Body of pancreas (tissue), 4 donors: ENCODE data around the gene MSI2.

Experiments
- CTCF ChIP-seq, 7 experiments: fragments of 450-650 bp in 4 of 7; fragments of 200-600 bp in 3 of 7; sonication (generic) in 3 of 7; IDR thresholded peaks; one replicate each; pipeline ENCODE4 v1.5.1; 2016 to 2019; ENCODE audit warnings: antibody characterized with exemption in 7 of 7
- POLR2A ChIP-seq, 3 donors: fragments of 450-650 bp; IDR thresholded peaks; one replicate each; pipeline ENCODE4 v1.6.1; 2016; ENCODE audit warnings: antibody characterized with exemption in 3 of 3, mild to moderate bottlenecking in 2 of 3

GRCh38 chr17:57608369-57609124, 352.2 kb downstream of the MSI2 start:
- TF ChIP-seq CTCF (IDR thresholded peaks at IDR 0.05) = no peak
- no peak for TF ChIP-seq POLR2A (IDR thresholded peaks at IDR 0.05)
